Lower leg skin (tissue), 4 donors: ENCODE results near the gene ASTN1. TPM values are rescaled to one million over a fixed set of nuclear protein-coding genes. Genes with fewer than 3 reads are reported as not detected.

Experiments used
- DNase-seq, 2 donors: peaks; one replicate each; pipeline ENCODE4 v3.0.0-alpha.2; 2019; ENCODE audit warnings: low spot score in 2 of 2
- H3K4me3 ChIP-seq: fragments of 200-600 bp; sonication (generic); 2 replicates; pipeline ENCODE4 v1.5.1; 2017; ENCODE audit warnings: mild to moderate bottlenecking, low read depth; ENCODE audit not compliant: poor library complexity, severe bottlenecking
- POLR2A ChIP-seq, 2 donors: fragments of 450-650 bp; IDR thresholded peaks; one replicate each; pipeline ENCODE4 v1.6.1; 2016 to 2017; ENCODE audit warnings: antibody characterized with exemption in 2 of 2, mild to moderate bottlenecking in 1 of 2, moderate library complexity in 1 of 2
- whole genome bisulfite sequencing, 2 donors: methylation state at CpG; one replicate each; pipeline ENCODE4 v1.1.5; 2018; 5-methylcytosine and 5-hydroxymethylcytosine counted together
- intact Hi-C: fragments of 100-400 bp; cut with DNase I; formaldehyde crosslinking; loops from one replicate; pipeline ENCODE4 v1.15.0; 2023; ENCODE audit warnings: low total_unique reads
- total RNA-seq, 4 donors: library from RNA; depleted of rRNA; stranded (reverse); fragments of >200 nt; gene quantifications; one replicate each; pipeline ENCODE4 v1.1.0, GENCODE V29; 2016
- TF ChIP-seq, protein P1 (sequence below), 3 donors: fragments of 450-650 bp; IDR thresholded peaks; one replicate each; pipeline ENCODE4 v1.5.1; 2016; ENCODE audit warnings: antibody characterized with exemption in 3 of 3, mild to moderate bottlenecking in 3 of 3, moderate library complexity in 2 of 3

Gene ASTN1
- total RNA-seq, 4 donors from 2014 or later = 0.10 to 0.26 TPM; not detected in 2

- intact Hi-C loops = no loop called here
- no peak for DNase-seq
- no peak overlapping the region for H3K4me3 ChIP-seq
- TF ChIP-seq, protein P1, sequence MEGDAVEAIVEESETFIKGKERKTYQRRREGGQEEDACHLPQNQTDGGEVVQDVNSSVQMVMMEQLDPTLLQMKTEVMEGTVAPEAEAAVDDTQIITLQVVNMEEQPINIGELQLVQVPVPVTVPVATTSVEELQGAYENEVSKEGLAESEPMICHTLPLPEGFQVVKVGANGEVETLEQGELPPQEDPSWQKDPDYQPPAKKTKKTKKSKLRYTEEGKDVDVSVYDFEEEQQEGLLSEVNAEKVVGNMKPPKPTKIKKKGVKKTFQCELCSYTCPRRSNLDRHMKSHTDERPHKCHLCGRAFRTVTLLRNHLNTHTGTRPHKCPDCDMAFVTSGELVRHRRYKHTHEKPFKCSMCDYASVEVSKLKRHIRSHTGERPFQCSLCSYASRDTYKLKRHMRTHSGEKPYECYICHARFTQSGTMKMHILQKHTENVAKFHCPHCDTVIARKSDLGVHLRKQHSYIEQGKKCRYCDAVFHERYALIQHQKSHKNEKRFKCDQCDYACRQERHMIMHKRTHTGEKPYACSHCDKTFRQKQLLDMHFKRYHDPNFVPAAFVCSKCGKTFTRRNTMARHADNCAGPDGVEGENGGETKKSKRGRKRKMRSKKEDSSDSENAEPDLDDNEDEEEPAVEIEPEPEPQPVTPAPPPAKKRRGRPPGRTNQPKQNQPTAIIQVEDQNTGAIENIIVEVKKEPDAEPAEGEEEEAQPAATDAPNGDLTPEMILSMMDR (IDR thresholded peaks at IDR 0.05) = no peak
- no peak for TF ChIP-seq POLR2A (IDR thresholded peaks at IDR 0.05)
- 78 to 82% methylated on average over 3 of the region's 3 CpGs for WGBS, 2 donors
Measured at GRCh38 chr1:176877557-176877956, 287.0 kb downstream of the ASTN1 start.

GRCh38 chr1:176876966-176877515 lies 287.5 kb downstream of the ASTN1 start:
- intact Hi-C loops = no loop called here
- TF ChIP-seq POLR2A (IDR thresholded peaks at IDR 0.05) = no peak
- TF ChIP-seq, protein P1 (IDR thresholded peaks at IDR 0.05) = no peak
- 85 to 88% methylated on average over 4 of the region's 4 CpGs for WGBS, 2 donors

GRCh38 chr1:176869577-176869976 lies 294.9 kb downstream of the ASTN1 start:
- TF ChIP-seq, protein P1 (IDR thresholded peaks at IDR 0.05) = no peak
- no peak for TF ChIP-seq POLR2A (IDR thresholded peaks at IDR 0.05)
- DNase-seq = no peak
- intact Hi-C loops = no loop called here
- H3K4me3 ChIP-seq = no peak overlapping the region
- WGBS, 2 donors = 91 to 96% methylated on average over 4 of the region's 4 CpGs

More at GRCh38 chr1:176876966-176877515, 287.5 kb downstream of the ASTN1 start:
- H3K4me3 ChIP-seq = no peak overlapping the region
- no peak for DNase-seq

GRCh38 chr1:176866011-176866714 lies 298.3 kb downstream of the ASTN1 start:
- WGBS, 2 donors = 40 to 53% methylated on average over 1 of the region's 1 CpG
- no peak for DNase-seq
- no peak for TF ChIP-seq POLR2A (IDR thresholded peaks at IDR 0.05)
- TF ChIP-seq, protein P1 (IDR thresholded peaks at IDR 0.05) = no peak

GRCh38 chr1:176864211-176864610 lies 300.3 kb downstream of the ASTN1 start:
- intact Hi-C loops = no loop called here
- TF ChIP-seq, protein P1 (IDR thresholded peaks at IDR 0.05) = no peak
- TF ChIP-seq POLR2A (IDR thresholded peaks at IDR 0.05) = no peak
- no peak for DNase-seq
- H3K4me3 ChIP-seq = no peak overlapping the region
- 93 to 95% methylated on average over 9 of the region's 9 CpGs for WGBS, 2 donors

More at GRCh38 chr1:176866011-176866714, 298.3 kb downstream of the ASTN1 start:
- H3K4me3 ChIP-seq = no peak overlapping the region
- intact Hi-C loops = no loop called here
